ENCODE results near the gene CCDC88A.

- TF ChIP-seq CTCF (IDR thresholded peaks at IDR 0.05) (no peak), POLR2A (IDR thresholded peaks at IDR 0.05) (no peak)
Observed at GRCh38 chr2:55252832-55253231, 166.8 kb downstream of the CCDC88A start.

Data from testis (tissue), 2 donors.